NCI-H1048 (cell line): ENCODE data around the gene USP19.

ENCODE experiments used
- DNase-seq: peaks from one replicate; lab custom pipeline; 2025; lab: John Stamatoyannopoulos, UW

Gene USP19

DNA sequence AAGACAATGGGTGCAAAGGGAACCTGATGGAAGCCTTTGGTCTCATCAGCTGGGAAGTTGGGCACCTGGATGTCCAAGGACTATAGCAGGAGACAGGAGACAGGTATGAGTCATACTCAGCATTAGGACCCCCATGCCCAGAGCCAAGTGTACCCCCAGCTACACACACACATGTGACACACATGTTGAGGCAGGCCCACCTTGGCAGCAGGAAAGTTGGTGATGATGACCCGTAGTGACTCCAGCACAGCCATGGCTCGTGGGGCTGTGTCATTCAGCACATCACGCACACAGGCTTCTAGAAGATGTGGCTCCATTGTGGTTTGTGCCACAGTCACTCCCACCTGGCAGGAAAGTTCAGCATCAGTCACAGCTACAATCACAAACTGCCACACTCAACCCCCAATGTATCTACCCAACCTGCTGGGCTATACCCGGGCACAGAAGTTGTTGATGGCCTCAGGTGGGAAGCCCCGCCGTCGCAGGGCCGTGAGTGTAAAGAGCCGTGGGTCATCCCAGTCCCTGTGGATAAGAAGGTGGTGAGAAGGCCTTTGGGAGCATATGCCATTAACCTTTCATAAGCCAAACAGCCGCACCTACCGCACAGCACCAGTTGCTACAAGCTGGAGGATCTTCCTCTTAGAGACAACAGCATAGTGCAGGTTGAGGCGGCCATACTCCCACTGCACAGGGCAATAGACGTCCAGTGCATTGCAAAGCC is 21.6 kb downstream of the USP19 start:
- DNase-seq = no peak

GRCh38 chr3:49098429-49098828 is 22.2 kb downstream of the USP19 start:
- no peak for DNase-seq

DNA sequence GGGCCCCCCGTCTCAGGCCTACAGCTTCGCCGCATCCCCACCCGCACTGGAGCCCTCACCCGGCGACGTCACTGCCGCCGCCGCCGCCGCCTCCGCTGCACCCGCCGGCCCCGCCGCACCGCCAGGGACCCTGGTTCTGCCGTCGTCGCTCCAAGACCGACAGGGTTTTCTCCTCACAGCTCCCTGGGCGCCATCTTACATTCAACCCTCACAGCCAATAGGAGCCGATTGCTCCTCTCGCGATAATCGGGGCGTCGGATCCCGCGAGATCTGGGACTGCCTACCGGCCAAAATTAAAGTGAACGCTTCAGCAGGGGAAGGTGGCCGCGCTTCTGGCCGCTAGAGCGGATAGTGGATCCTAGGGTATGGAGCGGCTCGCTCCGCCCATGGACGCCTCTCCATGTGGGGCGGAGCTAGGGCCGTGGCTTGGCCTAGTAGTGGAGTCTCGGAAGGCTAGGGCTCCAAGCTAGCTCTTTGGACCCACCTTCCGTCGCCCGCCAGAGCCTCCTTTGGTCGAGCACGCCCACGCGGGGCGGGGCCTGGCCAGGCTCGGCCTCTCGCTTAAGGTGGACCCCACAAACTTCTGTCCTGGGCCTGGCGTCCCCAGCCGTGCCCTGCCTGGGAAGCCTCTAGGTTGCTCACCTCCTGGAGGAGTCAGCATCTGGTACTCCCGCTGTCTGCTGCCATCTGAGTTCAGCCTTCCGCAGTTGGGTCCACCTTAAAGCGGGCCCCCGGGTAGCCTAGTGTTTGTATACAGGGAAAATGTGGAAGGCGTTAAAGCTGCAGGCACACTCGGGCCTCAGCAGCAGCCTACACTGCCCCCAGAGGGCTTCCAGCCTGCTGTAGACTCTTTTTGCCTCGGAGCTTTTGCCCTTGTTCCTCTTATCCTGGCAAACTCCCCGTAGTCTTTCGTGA is 26.5 kb downstream of the USP19 start, which contains the start of gene QRICH1:
Gene QRICH1 (minus strand): TSS at position 219 of the 915 bp plus-strand sequence. CDS start 17,054 bp downstream, outside the sequence.
- peak; percentile 95 for DNase-seq

DNA sequence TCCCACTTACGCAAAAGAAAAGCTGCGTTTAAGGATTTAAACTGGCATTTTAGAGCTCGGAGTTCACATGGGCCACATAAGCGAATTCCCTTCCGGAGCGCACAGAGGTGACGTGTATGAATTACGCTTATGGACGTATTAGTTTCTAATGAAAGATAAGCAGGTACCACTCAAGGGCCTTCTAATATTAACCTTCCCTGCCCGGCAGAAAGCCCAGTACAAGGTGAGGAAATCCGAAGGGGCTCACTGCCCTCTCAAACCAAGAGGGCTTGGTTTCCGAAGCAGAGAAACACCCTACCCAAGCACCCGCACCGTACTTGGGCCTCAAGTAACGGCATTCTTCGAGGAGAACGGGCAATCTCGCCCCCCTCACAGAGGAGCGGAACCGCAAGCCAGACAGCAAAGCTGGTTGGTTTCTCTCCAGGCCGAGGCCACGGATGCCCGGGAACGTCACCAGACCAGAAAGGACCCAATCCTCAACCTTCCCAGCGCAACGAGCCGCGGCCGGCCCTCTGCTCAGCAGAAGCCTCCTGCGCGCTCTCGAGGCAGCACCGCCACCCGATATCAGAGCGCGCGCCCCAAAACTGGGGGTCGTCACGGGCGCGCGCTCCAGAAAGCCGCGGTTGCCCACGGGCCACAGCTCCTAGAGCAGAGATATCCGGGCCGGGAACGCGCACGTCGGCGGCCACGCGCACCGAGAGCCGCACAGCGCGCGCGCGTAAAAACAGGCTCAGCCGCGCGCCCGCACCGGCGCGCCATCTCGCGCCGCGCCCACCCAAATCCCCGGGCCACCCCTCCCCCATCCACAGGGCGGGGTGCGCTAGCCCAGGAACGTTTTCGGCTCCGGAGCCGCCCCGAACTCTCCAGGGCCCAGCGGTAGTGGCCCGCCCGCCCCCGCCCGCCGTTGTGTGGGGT is 27.4 kb downstream of the USP19 start:
- DNase-seq = peak; percentile 24

DNA sequence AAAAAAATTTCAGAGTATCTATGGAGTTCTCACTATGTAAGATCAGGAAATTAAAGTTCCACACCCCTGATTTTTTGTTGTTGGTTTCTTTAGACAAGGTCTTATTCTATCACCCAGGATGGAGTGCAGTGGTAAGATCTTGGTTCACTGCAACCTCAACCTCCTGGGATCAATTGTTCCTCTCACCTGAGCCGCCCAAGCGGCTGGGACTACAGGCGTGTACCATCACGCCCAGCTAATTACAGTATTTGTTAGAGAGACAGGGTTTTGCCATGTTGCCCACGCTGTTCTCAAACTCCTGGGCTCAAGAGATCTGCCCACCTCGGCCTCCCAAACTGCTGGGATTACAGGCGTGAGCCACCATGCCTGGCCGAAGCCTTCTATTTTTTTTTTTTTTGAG is 39.2 kb downstream of the USP19 start:
- no peak for DNase-seq

DNA sequence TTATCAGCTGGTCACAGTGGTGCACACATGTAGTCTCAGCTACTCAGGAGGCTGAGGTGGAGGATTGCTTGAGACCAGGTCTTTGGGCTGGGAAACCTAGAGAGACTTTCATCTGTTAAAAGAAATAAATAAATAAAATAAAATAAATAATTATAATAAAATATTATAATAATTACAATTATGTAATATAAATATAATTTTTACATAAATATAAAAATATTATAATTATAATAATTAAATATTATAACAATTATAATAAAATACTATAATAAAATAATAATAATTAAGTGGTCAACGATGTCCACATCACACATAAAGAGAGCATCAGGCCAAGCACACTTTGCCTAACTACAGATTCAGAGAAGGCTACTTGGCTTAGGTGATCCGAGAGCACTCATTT is 41.4 kb downstream of the USP19 start:
- DNase-seq = no peak

- no peak for DNase-seq
These were observed 44.0 kb downstream of the USP19 start for GRCh38 chr3:49076646-49077045.

DNA sequence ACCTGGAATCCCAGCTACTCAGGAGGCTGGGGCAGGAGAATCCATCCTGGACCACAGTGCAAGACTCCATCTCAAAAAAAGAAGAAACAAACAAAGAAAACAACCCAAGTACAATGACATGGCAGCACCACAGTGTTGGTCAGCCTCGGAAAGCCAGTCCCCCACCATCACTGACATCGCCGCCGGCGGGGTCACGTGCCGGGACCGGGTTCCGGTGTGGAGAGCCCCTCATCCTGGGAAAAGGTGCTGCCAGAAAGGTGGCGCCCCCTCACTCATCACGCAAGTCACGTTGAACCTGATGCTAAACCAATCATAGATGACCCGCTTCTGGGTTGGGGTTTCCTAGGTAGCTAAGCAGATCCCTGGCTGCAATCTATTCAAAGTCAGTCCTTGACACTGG is 44.5 kb downstream of the USP19 start:
- no peak for DNase-seq
